ENCODE data around the gene ZBTB38.

Gene ZBTB38

GRCh38 chr3:141372656-141373055, 4.4 kb downstream of the ZBTB38 start:
- no peak for DNase-seq
- no peak overlapping the region for H3K4me3 ChIP-seq

GRCh38 chr3:141373232-141373631, 4.9 kb downstream of the ZBTB38 start:
- peaks cover 8 to 20% (median 14%) of the 10 kb centered on the region in 3 donors for H3K36me3 ChIP-seq
- H3K4me3 ChIP-seq, result no peak overlapping the region
- no peak for DNase-seq
- H3K4me1 ChIP-seq, result peaks cover 0 to 70% (median 32%) of the 10 kb centered on the region in 4 donors
- H3K27ac ChIP-seq, result no peak overlapping the region
- no peaks in the 10 kb centered on the region for H3K27me3 ChIP-seq
- no peaks in the 10 kb centered on the region for H3K9me3 ChIP-seq
- intact Hi-C loops (cut with DNase I; ENCODE audit: low total_unique reads), result no loop called here
- TF ChIP-seq, protein P1, sequence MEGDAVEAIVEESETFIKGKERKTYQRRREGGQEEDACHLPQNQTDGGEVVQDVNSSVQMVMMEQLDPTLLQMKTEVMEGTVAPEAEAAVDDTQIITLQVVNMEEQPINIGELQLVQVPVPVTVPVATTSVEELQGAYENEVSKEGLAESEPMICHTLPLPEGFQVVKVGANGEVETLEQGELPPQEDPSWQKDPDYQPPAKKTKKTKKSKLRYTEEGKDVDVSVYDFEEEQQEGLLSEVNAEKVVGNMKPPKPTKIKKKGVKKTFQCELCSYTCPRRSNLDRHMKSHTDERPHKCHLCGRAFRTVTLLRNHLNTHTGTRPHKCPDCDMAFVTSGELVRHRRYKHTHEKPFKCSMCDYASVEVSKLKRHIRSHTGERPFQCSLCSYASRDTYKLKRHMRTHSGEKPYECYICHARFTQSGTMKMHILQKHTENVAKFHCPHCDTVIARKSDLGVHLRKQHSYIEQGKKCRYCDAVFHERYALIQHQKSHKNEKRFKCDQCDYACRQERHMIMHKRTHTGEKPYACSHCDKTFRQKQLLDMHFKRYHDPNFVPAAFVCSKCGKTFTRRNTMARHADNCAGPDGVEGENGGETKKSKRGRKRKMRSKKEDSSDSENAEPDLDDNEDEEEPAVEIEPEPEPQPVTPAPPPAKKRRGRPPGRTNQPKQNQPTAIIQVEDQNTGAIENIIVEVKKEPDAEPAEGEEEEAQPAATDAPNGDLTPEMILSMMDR (IDR thresholded peaks at IDR 0.05), result no peak

More at GRCh38 chr3:141372656-141373055, 4.4 kb downstream of the ZBTB38 start:
- H3K27ac ChIP-seq, result no peak overlapping the region
- TF ChIP-seq, protein P1 (IDR thresholded peaks at IDR 0.05), result no peak
- H3K4me1 ChIP-seq, result peaks cover 0 to 75% (median 37%) of the 10 kb centered on the region in 4 donors
- H3K36me3 ChIP-seq, result peaks cover 8 to 20% (median 14%) of the 10 kb centered on the region in 3 donors
- intact Hi-C loops (cut with DNase I; ENCODE audit: low total_unique reads), result no loop called here
- no peaks in the 10 kb centered on the region for H3K9me3 ChIP-seq
- no peaks in the 10 kb centered on the region for H3K27me3 ChIP-seq

DNA sequence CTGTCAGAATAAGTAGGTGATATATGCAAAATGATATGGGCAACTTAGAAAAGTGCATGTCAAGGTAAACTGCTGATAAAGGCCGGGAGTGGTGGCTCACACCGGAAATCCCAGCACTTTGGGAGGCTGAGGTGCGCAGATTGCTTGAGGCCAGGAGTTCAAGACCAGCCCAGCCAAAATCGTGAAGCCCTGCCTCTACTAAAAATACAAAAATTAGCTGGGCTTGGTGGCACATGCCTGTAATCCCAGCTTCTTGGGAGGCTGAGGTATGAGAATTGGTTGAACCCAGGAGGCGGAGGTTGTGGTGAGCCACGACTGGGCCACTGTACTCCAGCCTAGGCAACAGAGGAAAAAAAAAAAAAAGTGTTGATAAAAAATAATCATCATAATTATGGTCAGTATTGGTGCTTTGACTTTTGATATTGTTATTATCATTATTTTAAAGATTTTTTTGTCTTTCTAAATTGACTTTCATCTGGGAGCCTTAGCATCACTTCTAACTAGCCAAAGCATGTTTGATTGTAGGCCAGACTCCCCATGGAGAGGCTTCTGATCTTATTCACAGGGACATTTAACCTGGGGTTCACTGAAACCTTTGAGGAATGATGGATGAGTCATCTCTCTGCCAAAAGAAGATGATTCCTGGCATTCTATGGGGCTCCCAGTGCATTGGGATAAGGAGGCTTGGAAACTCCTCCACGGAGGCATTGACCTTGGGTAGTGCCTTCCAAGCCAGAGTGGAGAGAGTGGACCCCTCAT, 5.6 kb downstream of the ZBTB38 start:
- Histone ChIP-seq H3K4me1 (peaks cover 0 to 66% (median 29%) of the 10 kb centered on the region in 4 donors), H3K27ac (no peak overlapping the region), H3K27me3 (no peaks in the 10 kb centered on the region), H3K4me3 (no peak overlapping the region), H3K36me3 (peaks cover 8 to 20% (median 14%) of the 10 kb centered on the region in 3 donors), H3K9me3 (no peaks in the 10 kb centered on the region)
- intact Hi-C loops (cut with DNase I; ENCODE audit: low total_unique reads), result no loop called here
- TF ChIP-seq, protein P1 (IDR thresholded peaks at IDR 0.05), result no peak
- DNase-seq, result no peak

- TF ChIP-seq, protein P1 (IDR thresholded peaks at IDR 0.05), result no peak
- Histone ChIP-seq H3K27ac (no peak overlapping the region), H3K4me3 (no peak overlapping the region), H3K27me3 (no peaks in the 10 kb centered on the region), H3K4me1 (peaks cover 0 to 52% (median 22%) of the 10 kb centered on the region in 4 donors), H3K36me3 (peaks cover 8 to 20% (median 14%) of the 10 kb centered on the region in 3 donors), H3K9me3 (no peaks in the 10 kb centered on the region)
- DNase-seq, result no peak
- intact Hi-C loops (cut with DNase I; ENCODE audit: low total_unique reads), result no loop called here
These were observed 7.3 kb downstream of the ZBTB38 start for GRCh38 chr3:141375381-141376301.

GRCh38 chr3:141377377-141377776, 9.1 kb downstream of the ZBTB38 start:
- Histone ChIP-seq H3K27ac (no peak overlapping the region), H3K36me3 (peaks cover 8 to 32% (median 24%) of the 10 kb centered on the region in 3 donors), H3K9me3 (no peaks in the 10 kb centered on the region), H3K4me1 (peaks cover 0 to 42% (median 9%) of the 10 kb centered on the region in 4 donors), H3K4me3 (no peak overlapping the region), H3K27me3 (no peaks in the 10 kb centered on the region)
- TF ChIP-seq, protein P1 (IDR thresholded peaks at IDR 0.05), result no peak
- intact Hi-C loops (cut with DNase I; ENCODE audit: low total_unique reads), result no loop called here
- no peak for DNase-seq
